ENCODE data around the gene WDTC1. TPM values are rescaled to one million over a fixed set of nuclear protein-coding genes. Genes with fewer than 3 reads are reported as not detected.
"Not testable (repeated sequence)": the region's sequence is repeated elsewhere in the genome, so short reads cannot be mapped to it uniquely, and the experiment has no call there.

WDTC1 gene
- total and polyA plus RNA-seq, 2 experiments from 2014 or later: 3.8 to 14.0 TPM

DNA sequence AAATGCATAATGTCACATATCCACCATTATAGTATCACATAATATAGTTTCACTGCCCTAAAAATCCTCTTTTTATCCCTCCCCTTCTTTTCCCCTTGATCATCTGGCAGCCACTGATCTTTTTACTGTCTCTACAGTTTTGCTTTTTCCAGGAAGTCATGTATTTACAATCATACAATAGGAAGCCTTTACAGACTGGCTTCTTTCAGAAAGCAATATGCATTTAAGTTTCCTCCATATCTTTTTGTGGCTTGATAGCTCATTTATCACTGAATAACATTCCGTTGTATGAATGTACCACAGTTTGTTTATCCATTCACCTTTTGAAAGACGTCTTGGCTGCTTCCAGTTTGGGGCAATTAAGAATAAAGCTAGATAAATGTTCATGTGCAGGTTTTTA lies 14.3 kb upstream of the WDTC1 start (continued):
- TF ChIP-seq, protein P1, sequence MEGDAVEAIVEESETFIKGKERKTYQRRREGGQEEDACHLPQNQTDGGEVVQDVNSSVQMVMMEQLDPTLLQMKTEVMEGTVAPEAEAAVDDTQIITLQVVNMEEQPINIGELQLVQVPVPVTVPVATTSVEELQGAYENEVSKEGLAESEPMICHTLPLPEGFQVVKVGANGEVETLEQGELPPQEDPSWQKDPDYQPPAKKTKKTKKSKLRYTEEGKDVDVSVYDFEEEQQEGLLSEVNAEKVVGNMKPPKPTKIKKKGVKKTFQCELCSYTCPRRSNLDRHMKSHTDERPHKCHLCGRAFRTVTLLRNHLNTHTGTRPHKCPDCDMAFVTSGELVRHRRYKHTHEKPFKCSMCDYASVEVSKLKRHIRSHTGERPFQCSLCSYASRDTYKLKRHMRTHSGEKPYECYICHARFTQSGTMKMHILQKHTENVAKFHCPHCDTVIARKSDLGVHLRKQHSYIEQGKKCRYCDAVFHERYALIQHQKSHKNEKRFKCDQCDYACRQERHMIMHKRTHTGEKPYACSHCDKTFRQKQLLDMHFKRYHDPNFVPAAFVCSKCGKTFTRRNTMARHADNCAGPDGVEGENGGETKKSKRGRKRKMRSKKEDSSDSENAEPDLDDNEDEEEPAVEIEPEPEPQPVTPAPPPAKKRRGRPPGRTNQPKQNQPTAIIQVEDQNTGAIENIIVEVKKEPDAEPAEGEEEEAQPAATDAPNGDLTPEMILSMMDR (conservative IDR thresholded peaks at IDR 0.05; ENCODE audit: low read depth in 2 of 2): no peak
- TF ChIP-seq ZNF114 (CRISPR knock-in tag; IDR thresholded peaks at IDR 0.05): no peak

DNA sequence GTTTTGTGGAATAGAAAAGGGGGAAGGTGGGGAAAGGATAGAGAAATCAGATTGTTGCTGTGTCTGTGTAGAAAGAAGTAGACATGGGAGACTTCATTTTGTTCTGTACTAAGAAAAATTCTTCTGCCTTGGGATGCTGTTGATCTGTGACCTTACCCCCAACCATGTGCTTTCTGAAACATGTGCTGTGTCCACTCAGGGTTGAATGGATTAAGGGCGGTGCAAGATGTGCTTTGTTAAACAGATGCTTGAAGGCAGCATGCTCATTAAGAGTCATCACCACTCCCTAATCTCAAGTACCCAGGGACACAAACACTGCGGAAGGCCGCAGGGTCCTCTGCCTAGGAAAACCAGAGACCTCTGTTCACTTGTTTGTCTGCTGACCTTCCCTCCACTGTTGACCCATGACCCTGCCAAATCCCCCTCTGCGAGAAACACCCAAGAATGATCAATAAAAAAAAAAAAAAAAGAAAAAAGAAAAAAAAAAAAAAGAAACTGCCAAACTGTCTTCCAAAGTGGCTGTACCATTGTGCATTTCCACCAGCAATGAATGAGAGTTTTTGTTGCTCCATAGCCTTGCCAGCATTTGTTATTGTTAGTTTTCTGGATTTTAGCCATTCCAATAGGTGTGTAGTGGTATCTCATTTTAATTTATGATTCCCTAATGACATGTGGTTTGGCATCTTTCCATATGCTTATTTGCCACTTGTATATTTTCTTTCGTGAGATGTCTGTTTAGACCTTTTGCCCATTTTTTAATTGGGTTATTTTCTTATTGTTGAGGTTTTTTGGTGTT lies 13.5 kb upstream of the WDTC1 start:
- H2AFZ ChIP-seq: peak overlapping the region; percentile 63; the same call in 1 of the 2 replicates
- H3K9me2 ChIP-seq (ENCODE audit: insufficient read depth); H3K4me2 ChIP-seq; H3K27me3 ChIP-seq (ENCODE audit: insufficient read depth); DNase-seq (ENCODE audit: low spot score); H4K20me1 ChIP-seq (replicated peaks; ENCODE audit: insufficient read depth); H3K4me3 Mint-ChIP-seq; H3K27ac ChIP-seq (ENCODE audit: low read depth); H3K4me1 ChIP-seq (ENCODE audit: insufficient read depth); H3K27ac Mint-ChIP-seq; H3K27me3 Mint-ChIP-seq (ENCODE audit: insufficient read depth, low read depth, poor library complexity); H3K9me3 Mint-ChIP-seq; H3K36me3 Mint-ChIP-seq (ENCODE audit: low read depth); H3K79me2 ChIP-seq (replicated peaks; ENCODE audit: insufficient read depth); H3K4me3 ChIP-seq; ATAC-seq; H3F3A ChIP-seq (replicated peaks; ENCODE audit: low read depth); H3K4me1 Mint-ChIP-seq; H3K36me3 ChIP-seq (ENCODE audit: insufficient read depth): not testable (repeated sequence)

DNA sequence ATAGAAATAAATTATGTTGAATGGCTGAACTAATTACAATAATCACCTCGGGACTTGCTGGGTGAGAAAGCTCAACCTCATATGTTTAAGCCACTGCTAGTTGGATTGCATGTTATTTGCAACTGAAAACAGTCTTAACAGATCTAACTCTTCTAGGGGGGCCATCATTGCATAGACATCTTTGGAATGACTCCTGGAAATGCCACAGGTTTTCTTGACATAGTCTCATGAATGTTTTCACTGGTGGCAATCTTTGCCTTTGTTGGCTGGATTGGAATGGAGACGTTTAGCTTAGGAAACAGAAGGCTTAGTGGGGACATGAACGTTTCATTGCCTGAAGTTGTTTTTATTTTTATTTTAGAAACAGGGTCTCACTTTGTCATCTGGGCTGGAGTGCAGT lies 8.8 kb upstream of the WDTC1 start:
- no peak for DNase-seq (ENCODE audit: low spot score)

More for the DNA sequence above, 8.8 kb upstream of the WDTC1 start:
- Mint-ChIP-seq H3K36me3 (ENCODE audit: low read depth) (no peaks in the 10 kb centered on the region; the same call in 2 of the 3 replicates), H3K27ac (no peak overlapping the region), H3K9me3 (no peaks in the 10 kb centered on the region; the same call in 2 of the 3 replicates), H3K4me1 (no peaks in the 10 kb centered on the region), H3K4me3 (no peak overlapping the region), H3K27me3 (ENCODE audit: insufficient read depth, low read depth, poor library complexity) (peaks cover 2% of the 10 kb centered on the region)
- H3F3A ChIP-seq (replicated peaks; ENCODE audit: low read depth): no peaks in the 10 kb centered on the region
- H3K4me2 ChIP-seq: no peak overlapping the region
- H3K36me3 ChIP-seq (ENCODE audit: insufficient read depth): no peaks in the 10 kb centered on the region
- H3K4me1 ChIP-seq (ENCODE audit: insufficient read depth): no peaks in the 10 kb centered on the region
- H3K4me3 ChIP-seq: no peak overlapping the region
- no peak overlapping the region for H2AFZ ChIP-seq
- no peaks in the 10 kb centered on the region for H4K20me1 ChIP-seq (replicated peaks; ENCODE audit: insufficient read depth)
- ATAC-seq: no peak
- TF ChIP-seq, protein P1 (conservative IDR thresholded peaks at IDR 0.05; ENCODE audit: low read depth in 2 of 2): no peak
- TF ChIP-seq, protein P2, sequence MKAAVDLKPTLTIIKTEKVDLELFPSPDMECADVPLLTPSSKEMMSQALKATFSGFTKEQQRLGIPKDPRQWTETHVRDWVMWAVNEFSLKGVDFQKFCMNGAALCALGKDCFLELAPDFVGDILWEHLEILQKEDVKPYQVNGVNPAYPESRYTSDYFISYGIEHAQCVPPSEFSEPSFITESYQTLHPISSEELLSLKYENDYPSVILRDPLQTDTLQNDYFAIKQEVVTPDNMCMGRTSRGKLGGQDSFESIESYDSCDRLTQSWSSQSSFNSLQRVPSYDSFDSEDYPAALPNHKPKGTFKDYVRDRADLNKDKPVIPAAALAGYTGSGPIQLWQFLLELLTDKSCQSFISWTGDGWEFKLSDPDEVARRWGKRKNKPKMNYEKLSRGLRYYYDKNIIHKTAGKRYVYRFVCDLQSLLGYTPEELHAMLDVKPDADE (IDR thresholded peaks at IDR 0.05): no peak
- TF ChIP-seq JUNB (IDR thresholded peaks at IDR 0.05; ENCODE audit: unreplicated experiment): no peak
- TF ChIP-seq EZH2 (IDR thresholded peaks at IDR 0.05; ENCODE audit: low read depth, unreplicated experiment): no peak
- no peaks in the 10 kb centered on the region for H3K79me2 ChIP-seq (replicated peaks; ENCODE audit: insufficient read depth)
- H3K9me2 ChIP-seq (ENCODE audit: insufficient read depth): no peaks in the 10 kb centered on the region
- H3K27me3 ChIP-seq (ENCODE audit: insufficient read depth): no peaks in the 10 kb centered on the region
- no peak overlapping the region for H3K27ac ChIP-seq (ENCODE audit: low read depth)

Data from GM23338 (cell line).